K562 (cell line): ENCODE data around the gene AGAP1. TPM values are rescaled to one million over a fixed set of nuclear protein-coding genes. Genes with fewer than 3 reads are reported as not detected.

Experiments used
- ATAC-seq: fragments of 200-7000 bp; cut with Tn5 transposase; 3 replicates; pipeline ENCODE4 v1.9.1; 2020; ENCODE audit warnings: moderate library complexity
- BruUV-seq: library from RNA; stranded (reverse); fragments of 400-500 nt; replicated peaks from 2 replicates; lab custom pipeline; 2021; lab: Mats Ljungman, UMichigan
- CTCF ChIA-PET: fragments of 300-600 bp; formaldehyde crosslinking; extraction: SDS; loops from one replicate; lab custom pipeline; 2021; ENCODE audit warnings: low intra/inter-chr PET ratio; lab: Yijun Ruan, JAX
- POLR2A ChIA-PET: fragments of 300-600, 350-650 bp; sonication (Branson Sonifier 250); formaldehyde crosslinking; extraction: SDS; loops from one replicate; lab custom pipeline; 2021; ENCODE audit warnings: antibody characterized with exemption, inconsistent platforms; lab: Yijun Ruan, JAX
- DNase-seq, 4 experiments: peaks; one replicate each; pipeline versions ENCODE4 v3.0.0 to v3.0.0-alpha.2; 2011 to 2018; ENCODE audit warnings: low spot score in 3 of 4, mixed read lengths in 3 of 4; ENCODE audit errors: extremely low read depth in 1 of 4
- FAIRE-seq: peaks from 2 replicates; lab custom pipeline; 2011; peaks lifted over from hg19 to GRCh38; lab: Jason Lieb, UNC
- H2AFZ ChIP-seq: 2 replicates; pipeline ENCODE4 v1.6.0; 2011; ENCODE audit warnings: low read depth, low read length, control low read depth, inconsistent platforms
- H3K27ac ChIP-seq: fragments of 200-600 bp; 3 replicates; pipeline ENCODE4 v1.8.0; 2011; ENCODE audit warnings: low read depth, mild to moderate bottlenecking, control low read depth, inconsistent platforms, low read length, moderate library complexity, mixed read lengths; ENCODE audit errors: extremely low read depth
- H3K27me3 ChIP-seq, 2 experiments: fragments of 300-600 bp in 1 of 2; 2 replicates in 1 of 2; 3 replicates in 1 of 2; pipeline versions ENCODE4 v1.6.0 to v1.8.0; 2011; ENCODE audit warnings: inconsistent platforms in 2 of 2, low read length in 2 of 2, mild to moderate bottlenecking in 1 of 2, mixed read lengths in 1 of 2, moderate library complexity in 1 of 2; ENCODE audit not compliant: control insufficient read depth in 2 of 2, insufficient read depth in 2 of 2
- H3K36me3 ChIP-seq: fragments of 300-600 bp; 3 replicates; pipeline ENCODE4 v1.8.0; 2011; ENCODE audit warnings: mild to moderate bottlenecking, low read length, inconsistent platforms; ENCODE audit not compliant: control insufficient read depth, insufficient read depth
- H3K4me1 ChIP-seq, 2 experiments: fragments of 200-600 bp in 1 of 2; replicated peaks in 1 of 2; 2 replicates in 1 of 2; 3 replicates in 1 of 2; pipeline versions ENCODE4 v1.5.1 to v1.8.0; 2011; ENCODE audit warnings: inconsistent platforms in 2 of 2, low read length in 2 of 2, mild to moderate bottlenecking in 1 of 2, mixed read lengths in 1 of 2, moderate library complexity in 1 of 2; ENCODE audit not compliant: control insufficient read depth in 2 of 2, insufficient read depth in 2 of 2
- H3K4me2 ChIP-seq: 2 replicates; pipeline ENCODE4 v1.6.1; 2011; ENCODE audit warnings: low read length, control low read depth, inconsistent platforms, mixed read lengths; ENCODE audit not compliant: insufficient read depth
- H3K4me3 ChIP-seq: fragments of 200-600 bp; sonication (generic), shearing (Covaris generic); 2 replicates; pipeline ENCODE4 v1.5.1; 2016; ENCODE audit warnings: control low read depth, inconsistent platforms
- H3K79me2 ChIP-seq: fragments of 200-600 bp; 3 replicates; pipeline ENCODE4 v1.8.0; 2011; ENCODE audit warnings: low read length, inconsistent platforms; ENCODE audit not compliant: control insufficient read depth, insufficient read depth
- H3K9ac ChIP-seq, 2 experiments: 2 replicates each; pipeline versions ENCODE4 v1.6.0 to v1.6.1; 2011; ENCODE audit warnings: low read depth in 2 of 2, low read length in 2 of 2, control low read depth in 1 of 2, inconsistent platforms in 1 of 2, mild to moderate bottlenecking in 1 of 2, mixed read lengths in 1 of 2; ENCODE audit not compliant: insufficient read depth in 1 of 2
- H3K9me1 ChIP-seq: one replicate; pipeline ENCODE4 v1.6.0; 2011; ENCODE audit warnings: inconsistent platforms, mild to moderate bottlenecking, low read length, moderate library complexity; ENCODE audit not compliant: control insufficient read depth, insufficient read depth
- H3K9me3 ChIP-seq: replicated peaks from 2 replicates; pipeline ENCODE4 v1.5.1; 2011; ENCODE audit warnings: low read depth, low read length, inconsistent platforms; ENCODE audit not compliant: control insufficient read depth, insufficient read depth
- H4K20me1 ChIP-seq: replicated peaks from 2 replicates; pipeline ENCODE4 v1.6.1; 2011; ENCODE audit warnings: low read length, inconsistent platforms, mixed read lengths; ENCODE audit not compliant: control insufficient read depth, insufficient read depth
- ARID3A ChIP-seq: IDR thresholded peaks from 2 replicates; pipeline ENCODE4 v1.6.1; 2012; ENCODE audit warnings: low read depth, low read length, improper control_type of control experiment, borderline replicate concordance
- CBFB ChIP-seq: sonication (generic); formaldehyde crosslinking; IDR thresholded peaks from 2 replicates; pipeline ENCODE4 v1.4.0; 2020; ENCODE audit warnings: mild to moderate bottlenecking, missing genetic modification reagents
- DMBX1 ChIP-seq: fragments of 250-450 bp; sonication (Bioruptor Pico); IDR thresholded peaks from 2 replicates; pipeline ENCODE4 v1.8.0; 2022; ENCODE audit warnings: inconsistent platforms, mild to moderate bottlenecking, moderate library complexity, borderline replicate concordance
- GATAD2B ChIP-seq: fragments of 450-650 bp; IDR thresholded peaks from 2 replicates; pipeline ENCODE4 v1.6.1; 2017; ENCODE audit warnings: mild to moderate bottlenecking, borderline replicate concordance
- LEF1 ChIP-seq: fragments of 450-650 bp; IDR thresholded peaks from 2 replicates; pipeline ENCODE4 v1.6.1; 2016; ENCODE audit warnings: mild to moderate bottlenecking
- SREBF2 ChIP-seq: sonication (generic); formaldehyde crosslinking; IDR thresholded peaks from 2 replicates; pipeline ENCODE4 v1.4.0; 2020; ENCODE audit warnings: mild to moderate bottlenecking, missing genetic modification reagents
- TCF7 ChIP-seq: sonication (generic); IDR thresholded peaks from 2 replicates; pipeline ENCODE4 v1.6.1; 2016; ENCODE audit warnings: antibody characterized with exemption, borderline replicate concordance
- ZNF24 ChIP-seq: fragments of 450-650 bp; IDR thresholded peaks from 2 replicates; pipeline ENCODE4 v1.6.1; 2016
- ZNF431 ChIP-seq: sonication (generic); formaldehyde crosslinking; IDR thresholded peaks from 2 replicates; pipeline ENCODE4 v1.8.0; 2022; ENCODE audit warnings: mild to moderate bottlenecking, missing genetic modification reagents
- WGBS: fragments of 100-300 bp; shearing (Covaris generic); methylation state at CpG from one replicate; pipeline ENCODE4 v1.1.6; 2016; ENCODE audit warnings: low coverage, mixed read lengths; ENCODE audit not compliant: insufficient coverage; ENCODE audit errors: missing lambda C conversion rate; 5-methylcytosine and 5-hydroxymethylcytosine counted together
- in situ Hi-C: fragments of 300-500 bp; cut with MboI; formaldehyde crosslinking; loops from 4 replicates; pipeline ENCODE4 v1.15.0; 2018; ENCODE audit warnings: inconsistent platforms, mixed read lengths
- intact Hi-C: fragments of 100-400 bp; cut with micrococcal nuclease; formaldehyde crosslinking; loops from 2 replicates; pipeline ENCODE4 v1.14.2; 2022
- polyA plus RNA-seq, 8 experiments: library from polyadenylated mRNA; depleted of rRNA in 4 of 8; stranded (reverse) in 5 of 8; unstranded in 3 of 8; fragments of >200 nt; fragmentation: Nextera tagmentation in 2 of 8; fragmentation: Illumina TruSeq in 1 of 8; extraction: Ambion mirVana in 2 of 8; extraction: Trizol in 1 of 8; gene quantifications; 2 replicates each; pipeline versions ENCODE4 v1.2.1 to v1.2.3, GENCODE V29; 2011 to 2014; ENCODE audit warnings: inconsistent platforms in 1 of 8, missing spikeins in 1 of 8
- total RNA-seq, 7 experiments: library from RNA; depleted of rRNA in 6 of 7; stranded (reverse); fragments of >200 nt in 6 of 7; fragmentation: Illumina TruSeq in 2 of 7; extraction: Trizol in 2 of 7; gene quantifications; 2 replicates each; pipeline versions ENCODE4 v1.2.1 to v1.2.3, GENCODE V29; 2011 to 2021; ENCODE audit warnings: low replicate concordance in 1 of 7

AGAP1 gene
- total and polyA plus RNA-seq, 9 of the 15 experiments (the other 6 are each of a cell fraction or from before 2014, with no cell fraction given) = 1.3 to 24.0 (median 10.6) TPM

- H3K4me1 ChIP-seq = peaks cover 0 to 6% of the 10 kb centered on the region in 2 experiments; a peak in 2 of 5 replicates
- no peak for TF ChIP-seq SREBF2
- TF ChIP-seq LEF1 = no peak
- TF ChIP-seq ARID3A = no peak
- TF ChIP-seq ZNF431 (CRISPR knock-in tag) = no peak
- no peak for TF ChIP-seq CBFB
- TF ChIP-seq GATAD2B = no peak
- no peak for TF ChIP-seq TCF7
- no peak for TF ChIP-seq DMBX1
- TF ChIP-seq ZNF24 = no peak
- TF ChIP-seq, all 486 proteins: peak for 0
- ChIA-PET POLR2A (interaction anchor here (1.1 kb wide), 1 partner anchor 10 kb away, joined by 4 read pairs; no protein-coding TSS in a partner anchor), CTCF (no interaction called here)
- intact Hi-C loops = no loop called here
- DNase-seq (no peak), FAIRE-seq (no peak), ATAC-seq (no peak)
- no peak overlapping the region for H3K27ac ChIP-seq
- no peaks in the 10 kb centered on the region for H3K27me3 ChIP-seq
- H2AFZ ChIP-seq = no peak overlapping the region
- peaks cover 30% of the 10 kb centered on the region for H4K20me1 ChIP-seq
- peaks cover 86% of the 10 kb centered on the region for H3K79me2 ChIP-seq
- no peak overlapping the region for H3K4me3 ChIP-seq
- H3K9ac ChIP-seq = no peak overlapping the region
- WGBS = 68% methylated on average over 5 of the region's 5 CpGs
- H3K9me3 ChIP-seq = no peaks in the 10 kb centered on the region
- no peak overlapping the region for H3K4me2 ChIP-seq
- no peaks in the 10 kb centered on the region for H3K36me3 ChIP-seq
- H3K9me1 ChIP-seq = no peaks in the 10 kb centered on the region
- no TSS peak for BruUV-seq
- in situ Hi-C loops = no loop called here
Measured at GRCh38 chr2:235537587-235537986, 43.7 kb downstream of the AGAP1 start.
